Measurements from ENCODE around the gene EPB42. TPM values are rescaled to one million over a fixed set of nuclear protein-coding genes. Genes with fewer than 3 reads are reported as not detected.

Gene EPB42
- total RNA-seq, 1 donor from 2014 or later = not detected

DNA sequence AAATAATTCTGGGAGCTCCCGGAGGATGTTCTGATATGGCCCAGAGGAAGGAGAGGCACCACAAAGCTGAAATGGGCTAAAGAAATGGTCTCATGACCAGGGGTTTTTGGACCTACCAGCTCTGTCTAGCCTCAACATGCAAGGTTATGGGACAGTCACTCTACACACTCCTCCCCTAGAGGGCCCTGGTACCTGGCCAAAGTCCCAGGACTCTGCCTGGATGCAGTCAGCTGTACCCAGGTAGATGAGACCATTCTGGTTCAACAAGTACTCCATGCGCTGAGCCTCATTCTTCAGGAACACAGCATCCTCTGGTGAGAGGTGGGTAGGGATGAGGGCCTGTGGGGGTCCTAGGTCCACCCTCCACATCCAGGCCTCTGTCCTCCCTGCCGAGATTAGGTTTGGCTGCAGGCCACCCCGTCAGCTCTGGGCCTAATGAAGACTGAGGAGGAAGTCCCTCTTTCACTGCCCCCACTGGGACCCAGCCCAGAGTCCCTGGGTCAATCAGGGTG is 9.5 kb downstream of the EPB42 start:
- Histone ChIP-seq H3K27ac (no peak overlapping the region), H3K4me3 (no peak overlapping the region), H3K4me1 (no peaks in the 10 kb centered on the region), H3K27me3 (ENCODE audit: low read depth) (peaks cover 15% of the 10 kb centered on the region), H3K36me3 (no peaks in the 10 kb centered on the region), H3K9me3 (no peaks in the 10 kb centered on the region)
- TF ChIP-seq, protein P1, sequence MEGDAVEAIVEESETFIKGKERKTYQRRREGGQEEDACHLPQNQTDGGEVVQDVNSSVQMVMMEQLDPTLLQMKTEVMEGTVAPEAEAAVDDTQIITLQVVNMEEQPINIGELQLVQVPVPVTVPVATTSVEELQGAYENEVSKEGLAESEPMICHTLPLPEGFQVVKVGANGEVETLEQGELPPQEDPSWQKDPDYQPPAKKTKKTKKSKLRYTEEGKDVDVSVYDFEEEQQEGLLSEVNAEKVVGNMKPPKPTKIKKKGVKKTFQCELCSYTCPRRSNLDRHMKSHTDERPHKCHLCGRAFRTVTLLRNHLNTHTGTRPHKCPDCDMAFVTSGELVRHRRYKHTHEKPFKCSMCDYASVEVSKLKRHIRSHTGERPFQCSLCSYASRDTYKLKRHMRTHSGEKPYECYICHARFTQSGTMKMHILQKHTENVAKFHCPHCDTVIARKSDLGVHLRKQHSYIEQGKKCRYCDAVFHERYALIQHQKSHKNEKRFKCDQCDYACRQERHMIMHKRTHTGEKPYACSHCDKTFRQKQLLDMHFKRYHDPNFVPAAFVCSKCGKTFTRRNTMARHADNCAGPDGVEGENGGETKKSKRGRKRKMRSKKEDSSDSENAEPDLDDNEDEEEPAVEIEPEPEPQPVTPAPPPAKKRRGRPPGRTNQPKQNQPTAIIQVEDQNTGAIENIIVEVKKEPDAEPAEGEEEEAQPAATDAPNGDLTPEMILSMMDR (IDR thresholded peaks at IDR 0.05) = no peak
- intact Hi-C loops (cut with DNase I) = no loop called here
- DNase-seq = no peak
- no peak for ATAC-seq

DNA sequence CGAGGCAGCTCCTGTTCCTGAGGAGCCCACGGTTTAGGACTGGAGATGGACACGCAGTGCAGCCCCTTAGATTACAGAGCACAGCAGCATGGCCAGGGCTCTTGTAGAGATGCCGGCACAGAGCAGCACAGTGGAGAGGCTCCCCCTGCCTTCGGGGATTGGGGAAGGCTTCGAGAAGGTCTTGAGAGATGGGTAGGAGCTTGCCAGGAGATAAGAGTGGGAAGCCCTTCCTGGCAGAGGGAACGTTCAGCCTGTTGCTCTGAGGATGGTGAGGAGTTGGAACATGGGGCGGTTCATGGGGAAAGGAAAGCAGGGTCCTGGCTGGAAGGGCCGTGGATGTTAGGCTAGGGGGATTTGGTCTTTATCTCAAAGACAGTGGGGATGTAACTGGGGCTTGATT is 10.0 kb downstream of the EPB42 start:
- H3K36me3 ChIP-seq = no peaks in the 10 kb centered on the region
- DNase-seq (no peak), ATAC-seq (no peak)
- H3K27me3 ChIP-seq (ENCODE audit: low read depth) = peaks cover 15% of the 10 kb centered on the region
- no peak overlapping the region for H3K27ac ChIP-seq
- no peaks in the 10 kb centered on the region for H3K4me1 ChIP-seq
- TF ChIP-seq, protein P1 (IDR thresholded peaks at IDR 0.05) = no peak
- no peaks in the 10 kb centered on the region for H3K9me3 ChIP-seq
- intact Hi-C loops (cut with DNase I) = no loop called here
- H3K4me3 ChIP-seq = no peak overlapping the region

DNA sequence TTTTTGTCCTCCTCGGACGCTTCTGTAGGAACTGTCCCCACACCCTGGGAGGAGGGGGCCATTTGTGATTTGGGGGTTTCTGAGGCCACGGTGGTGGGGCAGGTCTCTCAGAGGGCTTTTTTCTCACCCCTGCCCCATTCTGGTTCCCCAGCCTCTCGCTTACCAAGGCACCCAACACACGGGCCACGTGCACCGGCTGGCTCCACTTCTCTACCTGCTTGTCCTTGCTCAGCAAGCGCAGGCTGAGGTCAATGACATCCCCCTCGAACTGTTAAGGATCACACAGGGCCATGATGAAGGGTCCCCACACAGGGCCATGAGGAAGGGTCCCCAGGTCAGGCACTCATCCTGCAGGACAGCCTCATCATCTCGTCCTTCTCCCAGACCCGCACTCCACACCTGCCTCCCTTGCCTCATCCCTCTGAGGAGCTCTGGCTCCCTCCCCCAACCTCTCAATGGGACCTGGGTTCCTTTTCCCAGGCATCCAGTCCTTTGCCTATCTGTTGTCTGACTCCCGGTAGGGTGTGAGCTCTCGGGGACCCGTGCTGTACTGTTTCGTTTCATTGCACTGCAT is 10.6 kb downstream of the EPB42 start:
- ATAC-seq (no peak), DNase-seq (no peak)
- TF ChIP-seq, protein P1 (IDR thresholded peaks at IDR 0.05) = no peak
- Histone ChIP-seq H3K9me3 (no peaks in the 10 kb centered on the region), H3K27me3 (ENCODE audit: low read depth) (peaks cover 15% of the 10 kb centered on the region), H3K36me3 (no peaks in the 10 kb centered on the region), H3K4me1 (no peaks in the 10 kb centered on the region), H3K27ac (no peak overlapping the region), H3K4me3 (no peak overlapping the region)
- intact Hi-C loops (cut with DNase I) = no loop called here

DNA sequence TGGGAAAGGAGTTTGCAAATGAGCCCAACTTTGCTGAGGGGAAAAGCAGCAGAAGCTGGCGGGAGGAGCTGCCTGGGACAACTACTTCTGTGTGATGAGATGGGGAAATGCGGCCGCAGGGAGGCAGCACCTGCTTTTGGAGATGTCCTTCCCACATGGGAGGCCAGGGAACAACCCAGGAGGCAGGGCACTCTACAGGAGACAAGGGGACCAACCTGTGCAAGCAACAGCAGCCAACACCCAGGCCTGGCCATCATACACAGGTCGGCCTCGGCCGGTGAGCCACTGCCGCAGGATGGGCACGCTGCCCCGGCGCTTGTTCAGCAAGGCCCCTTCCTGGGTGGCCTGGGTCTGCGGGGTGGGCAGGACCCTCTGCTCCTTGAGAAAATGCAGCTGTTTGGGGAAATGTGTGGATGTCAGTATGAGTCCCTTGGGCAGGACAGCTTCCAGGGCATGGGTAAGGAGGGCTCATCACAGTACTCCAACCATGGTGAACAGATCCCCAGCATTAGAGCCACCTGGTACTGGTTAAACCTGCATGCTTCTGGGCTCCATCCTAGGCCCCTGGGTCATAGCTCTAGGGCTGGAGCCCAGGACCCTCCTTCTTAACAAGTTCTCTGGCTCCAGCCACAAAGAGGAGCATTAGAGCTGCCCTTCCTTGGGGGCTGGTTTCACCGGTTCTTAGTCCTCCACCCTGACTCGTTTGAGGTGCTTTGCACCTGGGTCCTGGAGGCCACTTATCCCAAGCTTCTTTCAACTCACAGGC is 11.6 kb downstream of the EPB42 start:
- Histone ChIP-seq H3K4me3 (no peak overlapping the region), H3K9me3 (no peaks in the 10 kb centered on the region), H3K27ac (no peak overlapping the region), H3K27me3 (ENCODE audit: low read depth) (peaks cover 15% of the 10 kb centered on the region), H3K4me1 (no peaks in the 10 kb centered on the region), H3K36me3 (no peaks in the 10 kb centered on the region)
- no peak for DNase-seq
- intact Hi-C loops (cut with DNase I) = no loop called here
- TF ChIP-seq, protein P1 (IDR thresholded peaks at IDR 0.05) = no peak
- no peak for ATAC-seq

DNA sequence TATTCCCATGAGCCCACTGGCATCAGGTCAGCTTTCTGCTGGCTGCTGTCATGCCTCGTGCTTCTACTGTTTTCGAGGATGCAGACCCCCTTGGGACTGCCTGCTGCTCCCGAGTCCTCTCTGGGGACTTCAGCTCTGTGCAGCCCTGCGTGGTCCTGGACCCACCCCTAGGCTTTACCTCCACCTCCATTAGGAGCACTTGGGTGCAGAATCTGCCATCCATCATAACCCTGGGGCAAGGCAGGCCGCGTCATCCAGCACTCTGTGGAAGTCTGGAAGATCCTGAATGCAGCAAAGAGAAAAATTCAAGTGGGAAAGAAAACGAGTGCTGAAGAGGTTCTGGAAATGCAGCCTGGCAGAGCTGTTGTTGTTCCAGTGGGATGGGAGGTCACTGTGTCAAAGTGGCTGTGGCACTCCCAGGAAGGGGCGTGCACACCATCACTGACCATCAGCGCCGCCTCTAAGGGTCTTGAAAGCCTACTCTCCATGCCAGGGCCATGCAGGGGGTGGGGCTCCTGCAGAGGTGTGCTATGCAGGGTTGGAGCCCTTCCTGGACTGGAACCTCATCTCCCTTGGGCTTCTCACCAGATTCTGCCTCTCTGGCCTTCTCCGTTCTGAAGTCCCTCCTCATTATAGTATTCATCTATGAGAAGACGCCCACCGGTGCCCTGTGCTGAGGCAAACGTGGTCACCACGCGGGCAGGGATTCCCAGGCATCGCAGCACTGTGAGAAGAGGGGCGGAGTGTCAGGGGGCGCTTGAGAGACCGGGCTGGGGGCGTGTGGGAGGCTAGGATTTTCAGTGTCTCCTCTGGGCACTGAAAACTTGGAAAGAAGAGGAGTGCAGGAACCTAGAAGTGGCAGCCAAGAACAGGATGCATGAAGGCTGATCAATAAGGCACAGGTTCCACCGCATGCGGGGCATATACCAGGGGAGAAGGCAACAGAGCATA is 12.5 kb downstream of the EPB42 start:
- H3K9me3 ChIP-seq = no peaks in the 10 kb centered on the region

More for the DNA sequence above, 12.5 kb downstream of the EPB42 start:
- Histone ChIP-seq H3K27ac (no peak overlapping the region), H3K36me3 (no peaks in the 10 kb centered on the region), H3K4me1 (no peaks in the 10 kb centered on the region), H3K4me3 (no peak overlapping the region), H3K27me3 (ENCODE audit: low read depth) (peaks cover 15% of the 10 kb centered on the region)
- TF ChIP-seq, protein P1 (IDR thresholded peaks at IDR 0.05) = no peak
- DNase-seq = no peak
- intact Hi-C loops (cut with DNase I) = no loop called here
- no peak for ATAC-seq

Data from lower lobe of right lung (tissue), 2 donors.